Activated B cell treated with CpG ODN at 0.5 μM for 24 hours (primary cell): ENCODE data around the gene CAMKMT. TPM values are rescaled to one million over a fixed set of nuclear protein-coding genes. Genes with fewer than 3 reads are reported as not detected.

Source experiments
- ATAC-seq: fragments of 200-7000 bp; cut with Tn5 transposase; one replicate; pipeline ENCODE4 v1.10.0; 2021; ENCODE audit warnings: low read depth, mild to moderate bottlenecking, moderate library complexity
- CTCF ChIA-PET: fragments of 350-600 bp; sonication (Branson Sonifier 250); formaldehyde crosslinking; loops from one replicate; lab custom pipeline; 2021; ENCODE audit warnings: antibody characterized with exemption; lab: Charles Lee
- POLR2A ChIA-PET: fragments of 350-600 bp; sonication (Branson Sonifier 250); formaldehyde crosslinking; loops from one replicate; lab custom pipeline; 2021; ENCODE audit warnings: antibody characterized with exemption; lab: Charles Lee
- DNase-seq: peaks from one replicate; pipeline ENCODE4 v3.0.0; 2022
- H3K27ac Mint-ChIP-seq: one replicate; pipeline ENCODE4 v1.8.0; 2020; ENCODE audit warnings: mixed read lengths
- H3K27me3 Mint-ChIP-seq: one replicate; pipeline ENCODE4 v1.8.0; 2021; ENCODE audit warnings: mixed read lengths
- H3K36me3 Mint-ChIP-seq: one replicate; pipeline ENCODE4 v1.8.0; 2021; ENCODE audit warnings: low read depth, mixed read lengths
- H3K4me1 Mint-ChIP-seq: one replicate; pipeline ENCODE4 v1.8.0; 2021; ENCODE audit warnings: mixed read lengths
- H3K4me3 Mint-ChIP-seq: one replicate; pipeline ENCODE4 v1.8.0; 2020; ENCODE audit warnings: mild to moderate bottlenecking, mixed read lengths
- H3K9me3 Mint-ChIP-seq: one replicate; pipeline ENCODE4 v1.8.0; 2020; ENCODE audit warnings: mixed read lengths
- intact Hi-C: fragments of 100-400 bp; cut with micrococcal nuclease; formaldehyde crosslinking; loops from one replicate; pipeline ENCODE4 v1.15.1; 2024
- total RNA-seq: library from RNA; stranded (reverse); gene quantifications from 2 replicates; pipeline ENCODE4 v1.2.3, GENCODE V29; 2022
- TF ChIP-seq, protein P1 (sequence below): fragments of 200-600 bp; IDR thresholded peaks from one replicate; pipeline ENCODE4 v1.8.0; 2022; ENCODE audit warnings: antibody characterized with exemption, mild to moderate bottlenecking

CAMKMT gene
- total RNA-seq, 1 donor from 2014 or later: 21.2 TPM

DNA sequence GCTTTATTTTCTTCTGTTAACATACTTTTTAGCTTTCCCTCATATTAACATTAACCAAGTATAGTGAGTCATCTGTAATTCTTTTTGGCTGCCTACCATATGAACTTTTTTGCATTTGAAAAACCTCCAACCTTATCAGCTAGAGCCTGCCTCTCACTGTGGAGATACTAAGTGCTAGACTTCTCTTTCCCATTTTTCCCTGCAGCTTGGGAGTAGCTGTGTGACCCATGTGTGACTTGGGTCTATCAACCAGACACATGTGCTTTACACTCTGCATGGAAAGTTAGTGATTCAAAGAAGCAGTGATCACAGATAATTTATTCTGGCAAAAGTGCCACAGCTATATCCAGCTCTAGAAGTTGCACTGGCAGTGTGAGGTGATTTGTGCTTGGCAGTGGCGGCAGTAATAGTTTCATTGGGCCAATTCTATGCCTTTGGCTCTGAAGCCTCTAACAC lies 36.7 kb upstream of the CAMKMT start:
- ATAC-seq: no peak
- Mint-ChIP-seq H3K27ac (no peak overlapping the region), H3K36me3 (peaks cover 80% of the 10 kb centered on the region), H3K27me3 (no peaks in the 10 kb centered on the region), H3K9me3 (no peaks in the 10 kb centered on the region), H3K4me1 (no peaks in the 10 kb centered on the region), H3K4me3 (no peak overlapping the region)
- CTCF ChIA-PET: interaction anchor here (0.8 kb wide), 1 partner anchor 29 kb away, joined by 4 read pairs; no protein-coding TSS in a partner anchor
- TF ChIP-seq, protein P1, sequence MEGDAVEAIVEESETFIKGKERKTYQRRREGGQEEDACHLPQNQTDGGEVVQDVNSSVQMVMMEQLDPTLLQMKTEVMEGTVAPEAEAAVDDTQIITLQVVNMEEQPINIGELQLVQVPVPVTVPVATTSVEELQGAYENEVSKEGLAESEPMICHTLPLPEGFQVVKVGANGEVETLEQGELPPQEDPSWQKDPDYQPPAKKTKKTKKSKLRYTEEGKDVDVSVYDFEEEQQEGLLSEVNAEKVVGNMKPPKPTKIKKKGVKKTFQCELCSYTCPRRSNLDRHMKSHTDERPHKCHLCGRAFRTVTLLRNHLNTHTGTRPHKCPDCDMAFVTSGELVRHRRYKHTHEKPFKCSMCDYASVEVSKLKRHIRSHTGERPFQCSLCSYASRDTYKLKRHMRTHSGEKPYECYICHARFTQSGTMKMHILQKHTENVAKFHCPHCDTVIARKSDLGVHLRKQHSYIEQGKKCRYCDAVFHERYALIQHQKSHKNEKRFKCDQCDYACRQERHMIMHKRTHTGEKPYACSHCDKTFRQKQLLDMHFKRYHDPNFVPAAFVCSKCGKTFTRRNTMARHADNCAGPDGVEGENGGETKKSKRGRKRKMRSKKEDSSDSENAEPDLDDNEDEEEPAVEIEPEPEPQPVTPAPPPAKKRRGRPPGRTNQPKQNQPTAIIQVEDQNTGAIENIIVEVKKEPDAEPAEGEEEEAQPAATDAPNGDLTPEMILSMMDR: no peak
- intact Hi-C loops: no loop called here
- POLR2A ChIA-PET: no interaction called here
- DNase-seq: no peak

GRCh38 chr2:44325897-44326296 lies 35.9 kb upstream of the CAMKMT start:
- ATAC-seq (no peak), DNase-seq (no peak)
- TF ChIP-seq, protein P1: no peak
- Mint-ChIP-seq H3K27ac (no peak overlapping the region), H3K36me3 (peaks cover 80% of the 10 kb centered on the region), H3K27me3 (no peaks in the 10 kb centered on the region), H3K9me3 (no peaks in the 10 kb centered on the region), H3K4me3 (no peak overlapping the region), H3K4me1 (no peaks in the 10 kb centered on the region)
- ChIA-PET POLR2A (interaction anchor here (0.6 kb wide), 1 partner anchor 33 kb away, joined by 4 read pairs; no protein-coding TSS in a partner anchor), CTCF (no interaction called here)
- intact Hi-C loops: no loop called here

DNA sequence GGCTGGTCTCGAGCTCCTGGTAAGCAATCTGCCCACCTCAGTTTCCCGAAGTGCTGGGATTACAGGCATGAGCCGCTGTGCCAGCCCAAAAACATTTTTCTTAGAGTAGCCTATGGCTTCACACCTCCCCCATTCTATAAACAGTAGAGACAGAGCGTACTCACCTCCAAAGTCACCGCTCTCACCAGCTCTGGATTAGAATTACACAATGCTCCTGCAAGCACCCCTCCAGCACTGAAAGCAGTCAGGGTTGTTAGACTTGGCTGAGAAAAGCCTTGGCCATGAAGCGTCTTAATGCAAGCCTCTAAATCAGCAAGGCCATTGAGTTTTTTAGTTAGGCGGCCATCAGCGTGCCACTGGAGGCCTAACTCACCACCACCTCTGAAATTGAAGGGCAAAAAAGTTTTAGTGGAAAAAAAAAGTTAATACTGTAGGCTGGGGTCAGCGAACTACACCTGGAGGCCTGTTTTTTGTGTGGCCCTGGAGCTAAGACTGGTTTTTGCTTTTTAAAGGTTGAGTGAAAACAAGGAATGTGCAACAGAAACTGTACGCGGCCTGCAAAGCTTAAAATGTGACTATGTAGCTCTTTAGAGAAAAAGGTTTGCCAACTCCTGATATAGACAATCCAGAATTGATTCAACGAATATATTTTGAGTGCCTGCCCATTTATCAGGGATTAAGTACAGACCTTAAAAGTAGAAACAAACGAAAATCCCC lies 35.0 kb upstream of the CAMKMT start:
- H3K4me1 Mint-ChIP-seq: no peaks in the 10 kb centered on the region
- peaks cover 80% of the 10 kb centered on the region for H3K36me3 Mint-ChIP-seq
- CTCF ChIA-PET: no interaction called here
- no peak overlapping the region for H3K4me3 Mint-ChIP-seq
- H3K27ac Mint-ChIP-seq: no peak overlapping the region
- H3K9me3 Mint-ChIP-seq: no peaks in the 10 kb centered on the region
- ATAC-seq (no peak), DNase-seq (no peak)
- TF ChIP-seq, protein P1: no peak
- intact Hi-C loops: no loop called here
- no peaks in the 10 kb centered on the region for H3K27me3 Mint-ChIP-seq
- POLR2A ChIA-PET: interaction anchor here (0.6 to 0.7 kb wide), 2 partner anchors 79 to 106 kb away, joined by 3 read pairs; no protein-coding TSS in a partner anchor

GRCh38 chr2:44328750-44329149 lies 33.0 kb upstream of the CAMKMT start:
- DNase-seq: no peak
- POLR2A ChIA-PET: no interaction called here
- CTCF ChIA-PET: no interaction called here
- no peak overlapping the region for H3K4me3 Mint-ChIP-seq
- H3K27ac Mint-ChIP-seq: no peak overlapping the region
- no peaks in the 10 kb centered on the region for H3K27me3 Mint-ChIP-seq
- intact Hi-C loops: no loop called here
- ATAC-seq: no peak
- no peaks in the 10 kb centered on the region for H3K9me3 Mint-ChIP-seq
- H3K36me3 Mint-ChIP-seq: peaks cover 78% of the 10 kb centered on the region
- TF ChIP-seq, protein P1: no peak
- H3K4me1 Mint-ChIP-seq: no peaks in the 10 kb centered on the region

- Mint-ChIP-seq H3K27me3 (no peaks in the 10 kb centered on the region), H3K9me3 (no peaks in the 10 kb centered on the region), H3K4me3 (no peak overlapping the region), H3K36me3 (peaks cover 77% of the 10 kb centered on the region), H3K4me1 (no peaks in the 10 kb centered on the region), H3K27ac (no peak overlapping the region)
- TF ChIP-seq, protein P1: no peak
- DNase-seq: no peak
- ChIA-PET CTCF (no interaction called here), POLR2A (no interaction called here)
- intact Hi-C loops: no loop called here
- ATAC-seq: no peak
These were observed 32.4 kb upstream of the CAMKMT start for GRCh38 chr2:44329343-44329742.
